ENCODE measurements around the gene FGFRL1. TPM values are rescaled to one million over a fixed set of nuclear protein-coding genes. Genes with fewer than 3 reads are reported as not detected.
"Not testable (repeated sequence)": the region's sequence is repeated elsewhere in the genome, so short reads cannot be mapped to it uniquely, and the experiment has no call there.

Gene FGFRL1
- total RNA-seq, 1 experiment from 2014 or later, result 33.5 TPM

DNA sequence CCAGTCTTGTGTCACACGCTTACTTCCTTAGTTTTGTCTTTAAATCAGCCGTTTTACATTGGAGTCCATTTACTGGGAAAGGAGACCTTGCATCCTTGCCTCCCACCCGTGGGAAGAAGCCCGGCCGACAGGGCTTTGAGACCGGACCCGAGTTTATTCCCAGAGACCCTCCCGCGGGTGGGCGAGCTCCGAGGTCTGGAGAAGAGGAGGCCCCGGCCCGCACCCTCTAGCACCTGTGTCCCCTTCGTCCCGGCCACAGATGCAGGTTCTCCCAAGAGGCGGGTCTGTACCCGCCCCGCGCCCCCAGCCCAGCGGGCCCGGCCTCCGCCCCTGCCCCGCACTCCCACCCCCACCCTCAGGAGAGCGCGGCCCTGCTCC, 14.4 kb upstream of the FGFRL1 start:
- BruUV-seq (replicated peaks), result no TSS peak
- no peaks in the 10 kb centered on the region for H3K4me1 Mint-ChIP-seq (ENCODE audit: insufficient read depth, unreplicated experiment)
- no peak overlapping the region for H3K27ac Mint-ChIP-seq (ENCODE audit: low read depth, unreplicated experiment)
- H3K9me3 Mint-ChIP-seq (ENCODE audit: unreplicated experiment), result no peaks in the 10 kb centered on the region
- intact Hi-C loops (cut with micrococcal nuclease), result no loop called here
- TF ChIP-seq, protein P1, sequence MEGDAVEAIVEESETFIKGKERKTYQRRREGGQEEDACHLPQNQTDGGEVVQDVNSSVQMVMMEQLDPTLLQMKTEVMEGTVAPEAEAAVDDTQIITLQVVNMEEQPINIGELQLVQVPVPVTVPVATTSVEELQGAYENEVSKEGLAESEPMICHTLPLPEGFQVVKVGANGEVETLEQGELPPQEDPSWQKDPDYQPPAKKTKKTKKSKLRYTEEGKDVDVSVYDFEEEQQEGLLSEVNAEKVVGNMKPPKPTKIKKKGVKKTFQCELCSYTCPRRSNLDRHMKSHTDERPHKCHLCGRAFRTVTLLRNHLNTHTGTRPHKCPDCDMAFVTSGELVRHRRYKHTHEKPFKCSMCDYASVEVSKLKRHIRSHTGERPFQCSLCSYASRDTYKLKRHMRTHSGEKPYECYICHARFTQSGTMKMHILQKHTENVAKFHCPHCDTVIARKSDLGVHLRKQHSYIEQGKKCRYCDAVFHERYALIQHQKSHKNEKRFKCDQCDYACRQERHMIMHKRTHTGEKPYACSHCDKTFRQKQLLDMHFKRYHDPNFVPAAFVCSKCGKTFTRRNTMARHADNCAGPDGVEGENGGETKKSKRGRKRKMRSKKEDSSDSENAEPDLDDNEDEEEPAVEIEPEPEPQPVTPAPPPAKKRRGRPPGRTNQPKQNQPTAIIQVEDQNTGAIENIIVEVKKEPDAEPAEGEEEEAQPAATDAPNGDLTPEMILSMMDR (IDR thresholded peaks at IDR 0.05; ENCODE audit: unreplicated experiment), result no peak
- H3K4me3 Mint-ChIP-seq (ENCODE audit: unreplicated experiment), result no peak overlapping the region
- no peak for DNase-seq (ENCODE audit: unreplicated experiment)
- H3K36me3 Mint-ChIP-seq (ENCODE audit: insufficient read depth, unreplicated experiment), result peaks cover 10% of the 10 kb centered on the region
- ChIA-PET POLR2A (no interaction called here), CTCF (no interaction called here)
- H3K27me3 Mint-ChIP-seq (ENCODE audit: insufficient read depth, unreplicated experiment), result peaks cover 19% of the 10 kb centered on the region

GRCh38 chr4:997375-998071, 13.9 kb upstream of the FGFRL1 start:
- no peak for DNase-seq (ENCODE audit: unreplicated experiment)
- H3K4me3 Mint-ChIP-seq (ENCODE audit: unreplicated experiment), result no peak overlapping the region
- BruUV-seq (replicated peaks), result no TSS peak
- H3K9me3 Mint-ChIP-seq (ENCODE audit: unreplicated experiment), result no peaks in the 10 kb centered on the region
- ChIA-PET POLR2A (interaction anchor here (1.2 kb wide), 1 partner anchor 13 kb away, joined by 5 read pairs; no protein-coding TSS in a partner anchor), CTCF (no interaction called here)
- intact Hi-C loops (cut with micrococcal nuclease), result no loop called here
- TF ChIP-seq, protein P1 (IDR thresholded peaks at IDR 0.05; ENCODE audit: unreplicated experiment), result no peak
- H3K36me3 Mint-ChIP-seq (ENCODE audit: insufficient read depth, unreplicated experiment), result peaks cover 10% of the 10 kb centered on the region
- no peak overlapping the region for H3K27ac Mint-ChIP-seq (ENCODE audit: low read depth, unreplicated experiment)
- no peaks in the 10 kb centered on the region for H3K4me1 Mint-ChIP-seq (ENCODE audit: insufficient read depth, unreplicated experiment)
- H3K27me3 Mint-ChIP-seq (ENCODE audit: insufficient read depth, unreplicated experiment), result peaks cover 19% of the 10 kb centered on the region

GRCh38 chr4:998096-998691, 13.2 kb upstream of the FGFRL1 start:
- Mint-ChIP-seq H3K27ac (ENCODE audit: low read depth, unreplicated experiment) (peak overlapping the region; percentile 64), H3K27me3 (ENCODE audit: insufficient read depth, unreplicated experiment) (peaks cover 19% of the 10 kb centered on the region), H3K4me3 (ENCODE audit: unreplicated experiment) (peak overlapping the region; percentile 31), H3K9me3 (ENCODE audit: unreplicated experiment) (no peaks in the 10 kb centered on the region), H3K36me3 (ENCODE audit: insufficient read depth, unreplicated experiment) (peaks cover 10% of the 10 kb centered on the region), H3K4me1 (ENCODE audit: insufficient read depth, unreplicated experiment) (no peaks in the 10 kb centered on the region)
- ChIA-PET CTCF (no interaction called here), POLR2A (interaction anchor here (1.2 kb wide), 1 partner anchor 13 kb away, joined by 5 read pairs; no protein-coding TSS in a partner anchor)
- DNase-seq (ENCODE audit: unreplicated experiment), result no peak
- intact Hi-C loops (cut with micrococcal nuclease), result no loop called here
- TF ChIP-seq, protein P1 (IDR thresholded peaks at IDR 0.05; ENCODE audit: unreplicated experiment), result no peak
- no TSS peak for BruUV-seq (replicated peaks)

- H3K36me3 Mint-ChIP-seq (ENCODE audit: insufficient read depth, unreplicated experiment); H3K4me1 Mint-ChIP-seq (ENCODE audit: insufficient read depth, unreplicated experiment); DNase-seq (ENCODE audit: unreplicated experiment); CTCF ChIA-PET; intact Hi-C loops (cut with micrococcal nuclease); H3K9me3 Mint-ChIP-seq (ENCODE audit: unreplicated experiment); BruUV-seq (replicated peaks); H3K27ac Mint-ChIP-seq (ENCODE audit: low read depth, unreplicated experiment); H3K4me3 Mint-ChIP-seq (ENCODE audit: unreplicated experiment): not testable (repeated sequence)
- peaks cover 19% of the 10 kb centered on the region for H3K27me3 Mint-ChIP-seq (ENCODE audit: insufficient read depth, unreplicated experiment)
- POLR2A ChIA-PET, result interaction anchor here (0.7 kb wide), 1 partner anchor 265 kb away, joined by 3 read pairs; no protein-coding TSS in a partner anchor
Observed at GRCh38 chr4:999240-999863, 12.1 kb upstream of the FGFRL1 start.

All from MCF 10A (cell line).